Measurements from ENCODE around the gene SLIT2.
A peak's percentile ranks its signal among the peaks of the same experiment; 100 is the strongest.

Gene SLIT2, protein sequence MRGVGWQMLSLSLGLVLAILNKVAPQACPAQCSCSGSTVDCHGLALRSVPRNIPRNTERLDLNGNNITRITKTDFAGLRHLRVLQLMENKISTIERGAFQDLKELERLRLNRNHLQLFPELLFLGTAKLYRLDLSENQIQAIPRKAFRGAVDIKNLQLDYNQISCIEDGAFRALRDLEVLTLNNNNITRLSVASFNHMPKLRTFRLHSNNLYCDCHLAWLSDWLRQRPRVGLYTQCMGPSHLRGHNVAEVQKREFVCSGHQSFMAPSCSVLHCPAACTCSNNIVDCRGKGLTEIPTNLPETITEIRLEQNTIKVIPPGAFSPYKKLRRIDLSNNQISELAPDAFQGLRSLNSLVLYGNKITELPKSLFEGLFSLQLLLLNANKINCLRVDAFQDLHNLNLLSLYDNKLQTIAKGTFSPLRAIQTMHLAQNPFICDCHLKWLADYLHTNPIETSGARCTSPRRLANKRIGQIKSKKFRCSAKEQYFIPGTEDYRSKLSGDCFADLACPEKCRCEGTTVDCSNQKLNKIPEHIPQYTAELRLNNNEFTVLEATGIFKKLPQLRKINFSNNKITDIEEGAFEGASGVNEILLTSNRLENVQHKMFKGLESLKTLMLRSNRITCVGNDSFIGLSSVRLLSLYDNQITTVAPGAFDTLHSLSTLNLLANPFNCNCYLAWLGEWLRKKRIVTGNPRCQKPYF (N-terminal part only)

DNA sequence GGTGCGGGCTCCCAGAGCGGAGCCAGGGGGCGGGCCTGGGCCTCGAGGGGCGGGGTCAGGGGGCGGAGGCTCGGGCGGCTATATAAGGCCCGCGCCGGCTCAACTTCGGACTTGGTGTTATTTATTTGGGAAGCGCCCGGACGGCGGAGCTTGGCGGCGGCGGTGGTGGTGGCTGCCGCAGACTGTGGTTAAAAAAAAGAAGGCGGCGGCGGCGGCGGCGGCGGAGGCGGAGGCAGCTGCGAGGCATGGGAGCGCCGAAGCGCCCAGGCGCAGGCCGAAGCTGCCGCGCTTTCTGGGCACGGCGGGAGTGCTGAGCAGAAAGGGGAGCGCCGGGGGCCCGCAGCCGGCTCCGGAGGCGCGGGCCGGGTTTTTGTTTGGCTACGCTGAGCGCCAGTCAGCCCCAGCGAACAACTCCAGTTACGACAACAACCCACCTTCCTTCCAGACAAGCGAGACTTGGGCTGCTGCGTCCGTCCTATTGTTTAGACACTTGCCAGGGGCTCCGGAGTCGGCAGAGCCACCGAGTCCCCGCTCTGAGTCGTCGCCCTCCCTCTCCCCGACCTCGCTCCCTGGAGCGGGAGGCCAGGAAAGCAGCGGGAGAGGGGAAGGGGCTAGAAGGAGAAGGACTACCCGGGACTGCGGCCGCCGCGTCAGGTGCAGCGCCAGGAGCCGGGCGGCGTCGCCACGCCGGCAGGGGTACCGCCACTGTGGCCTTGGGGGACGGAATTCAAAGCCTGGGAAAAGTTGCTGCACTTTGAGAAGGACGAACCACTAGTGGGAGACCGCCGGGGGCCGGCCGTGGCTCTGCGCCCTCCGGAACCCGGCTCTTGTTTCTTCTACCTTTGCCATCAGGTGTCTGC, at the start of gene SLIT2:
Gene SLIT2 (plus strand): TSS at position 110 of the 860 bp plus-strand sequence. CDS start 1,911 bp downstream, outside the sequence.
- H3K36me3 ChIP-seq (ENCODE audit: control insufficient read depth, insufficient read depth, low read length) = no peaks in the 10 kb centered on the region
- H3K27ac ChIP-seq (ENCODE audit: low read depth, low read length) = no peak within 1 kb of the TSS
- H3K27me3 ChIP-seq (ENCODE audit: control insufficient read depth, insufficient read depth, low read length) = peaks cover 64% of the 10 kb centered on the region
- H3K9ac ChIP-seq (ENCODE audit: low read length) = peak within 1 kb of the TSS; percentile 81
- peak within 1 kb of the TSS; percentile 87 for H3K4me3 ChIP-seq (ENCODE audit: low read depth, low read length)
- H3K9me3 ChIP-seq (ENCODE audit: control insufficient read depth, insufficient read depth, low read depth, low read length) = no peaks in the 10 kb centered on the region
- peaks cover 27% of the 10 kb centered on the region for H3K4me1 ChIP-seq (ENCODE audit: control insufficient read depth, insufficient read depth, low read length)

DNA sequence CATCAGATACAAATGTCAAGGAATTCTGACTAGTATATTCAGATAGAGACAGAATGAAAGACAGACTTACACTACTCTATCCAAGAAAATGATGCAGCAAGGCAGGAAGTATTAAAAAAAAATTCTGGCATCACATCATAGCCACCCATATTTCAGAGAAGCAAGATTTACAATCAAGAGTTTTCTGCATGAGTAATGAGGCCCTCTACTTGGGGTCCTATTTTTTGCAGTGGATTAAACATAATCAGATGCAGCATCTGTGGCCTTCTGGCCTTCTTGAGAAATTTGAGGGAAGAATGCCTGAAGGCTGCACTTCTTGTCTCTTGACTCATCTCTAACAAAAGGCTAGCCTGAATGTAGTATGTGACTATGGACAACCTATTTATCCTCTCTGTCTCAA, 48.2 kb upstream of the SLIT2 start:
- Histone ChIP-seq H3K36me3 (ENCODE audit: control insufficient read depth, insufficient read depth, low read length) (no peaks in the 10 kb centered on the region), H3K27me3 (ENCODE audit: control insufficient read depth, insufficient read depth, low read length) (no peaks in the 10 kb centered on the region), H3K4me3 (ENCODE audit: low read depth, low read length) (no peak overlapping the region), H3K27ac (ENCODE audit: low read depth, low read length) (no peak overlapping the region), H3K4me1 (ENCODE audit: control insufficient read depth, insufficient read depth, low read length) (no peaks in the 10 kb centered on the region), H3K9me3 (ENCODE audit: control insufficient read depth, insufficient read depth, low read depth, low read length) (no peaks in the 10 kb centered on the region), H3K9ac (ENCODE audit: low read length) (no peak overlapping the region)

DNA sequence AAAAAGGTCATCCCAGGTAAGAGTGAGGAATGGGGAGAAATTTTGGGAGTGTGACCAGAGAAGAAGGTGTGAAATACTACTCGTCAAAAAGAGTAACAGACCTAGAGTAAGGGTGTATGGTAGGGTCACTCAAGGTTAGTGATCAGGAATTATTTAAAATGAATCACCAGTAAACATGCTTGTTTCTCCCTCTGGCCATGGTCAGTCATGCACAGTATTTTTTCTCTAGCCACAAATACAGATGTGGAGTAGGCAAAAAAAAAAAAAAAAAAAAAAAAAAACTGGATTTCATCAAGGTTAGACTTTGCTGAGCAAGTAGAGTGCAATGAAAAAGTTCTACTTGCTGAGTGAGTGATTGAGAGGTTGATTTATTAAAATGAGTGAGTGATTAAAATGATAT, 34.2 kb upstream of the SLIT2 start:
- Histone ChIP-seq H3K27me3 (ENCODE audit: control insufficient read depth, insufficient read depth, low read length) (no peaks in the 10 kb centered on the region), H3K36me3 (ENCODE audit: control insufficient read depth, insufficient read depth, low read length) (no peaks in the 10 kb centered on the region), H3K4me1 (ENCODE audit: control insufficient read depth, insufficient read depth, low read length) (peaks cover 8% of the 10 kb centered on the region), H3K9me3 (ENCODE audit: control insufficient read depth, insufficient read depth, low read depth, low read length) (no peaks in the 10 kb centered on the region), H3K9ac (ENCODE audit: low read length) (no peak overlapping the region), H3K27ac (ENCODE audit: low read depth, low read length) (no peak overlapping the region), H3K4me3 (ENCODE audit: low read depth, low read length) (no peak overlapping the region)

DNA sequence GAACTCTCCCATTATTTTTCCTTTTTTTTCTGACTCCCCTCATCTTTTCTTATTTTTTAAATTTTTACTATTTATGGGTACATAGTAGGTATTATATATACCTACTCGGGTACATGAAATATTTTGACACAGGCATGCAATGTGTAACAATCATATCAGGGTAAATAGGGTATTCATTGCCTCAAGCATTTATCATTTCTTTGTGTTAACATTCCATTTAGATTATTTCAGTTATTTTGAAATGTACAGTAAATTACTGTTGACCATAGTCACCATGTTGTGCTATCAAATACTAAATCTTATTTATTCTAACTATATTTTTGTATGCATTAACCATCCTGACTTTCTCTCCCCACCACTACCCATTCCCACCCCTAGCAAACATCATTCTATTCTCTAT, 33.8 kb upstream of the SLIT2 start:
- Histone ChIP-seq H3K27me3 (ENCODE audit: control insufficient read depth, insufficient read depth, low read length) (no peaks in the 10 kb centered on the region), H3K4me1 (ENCODE audit: control insufficient read depth, insufficient read depth, low read length) (peaks cover 8% of the 10 kb centered on the region), H3K36me3 (ENCODE audit: control insufficient read depth, insufficient read depth, low read length) (no peaks in the 10 kb centered on the region), H3K27ac (ENCODE audit: low read depth, low read length) (no peak overlapping the region), H3K9me3 (ENCODE audit: control insufficient read depth, insufficient read depth, low read depth, low read length) (no peaks in the 10 kb centered on the region), H3K9ac (ENCODE audit: low read length) (no peak overlapping the region), H3K4me3 (ENCODE audit: low read depth, low read length) (no peak overlapping the region)

DNA sequence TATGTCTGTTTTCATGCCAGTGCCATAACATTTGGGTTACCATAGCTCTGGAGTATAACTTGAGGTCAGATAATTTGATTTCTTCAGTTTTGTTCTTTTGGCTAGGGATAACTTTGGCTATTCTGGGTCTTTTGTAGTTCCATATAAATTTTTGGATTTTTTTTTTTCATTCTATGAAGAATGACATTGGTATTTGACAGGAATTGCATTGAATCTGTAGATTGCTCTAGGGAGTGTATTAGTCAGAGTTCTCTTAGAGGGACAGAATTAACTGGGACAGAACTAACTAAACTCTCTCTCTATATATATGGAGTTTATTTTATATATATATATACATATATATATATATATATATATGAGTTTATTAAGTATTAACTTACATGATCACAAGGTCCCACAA, 32.2 kb upstream of the SLIT2 start:
- no peaks in the 10 kb centered on the region for H3K9me3 ChIP-seq (ENCODE audit: control insufficient read depth, insufficient read depth, low read depth, low read length)
- H3K4me3 ChIP-seq (ENCODE audit: low read depth, low read length) = no peak overlapping the region
- no peaks in the 10 kb centered on the region for H3K36me3 ChIP-seq (ENCODE audit: control insufficient read depth, insufficient read depth, low read length)
- no peak overlapping the region for H3K27ac ChIP-seq (ENCODE audit: low read depth, low read length)
- no peak overlapping the region for H3K9ac ChIP-seq (ENCODE audit: low read length)
- no peaks in the 10 kb centered on the region for H3K27me3 ChIP-seq (ENCODE audit: control insufficient read depth, insufficient read depth, low read length)
- H3K4me1 ChIP-seq (ENCODE audit: control insufficient read depth, insufficient read depth, low read length) = no peaks in the 10 kb centered on the region; the same call in 1 of the 2 replicates

DNA sequence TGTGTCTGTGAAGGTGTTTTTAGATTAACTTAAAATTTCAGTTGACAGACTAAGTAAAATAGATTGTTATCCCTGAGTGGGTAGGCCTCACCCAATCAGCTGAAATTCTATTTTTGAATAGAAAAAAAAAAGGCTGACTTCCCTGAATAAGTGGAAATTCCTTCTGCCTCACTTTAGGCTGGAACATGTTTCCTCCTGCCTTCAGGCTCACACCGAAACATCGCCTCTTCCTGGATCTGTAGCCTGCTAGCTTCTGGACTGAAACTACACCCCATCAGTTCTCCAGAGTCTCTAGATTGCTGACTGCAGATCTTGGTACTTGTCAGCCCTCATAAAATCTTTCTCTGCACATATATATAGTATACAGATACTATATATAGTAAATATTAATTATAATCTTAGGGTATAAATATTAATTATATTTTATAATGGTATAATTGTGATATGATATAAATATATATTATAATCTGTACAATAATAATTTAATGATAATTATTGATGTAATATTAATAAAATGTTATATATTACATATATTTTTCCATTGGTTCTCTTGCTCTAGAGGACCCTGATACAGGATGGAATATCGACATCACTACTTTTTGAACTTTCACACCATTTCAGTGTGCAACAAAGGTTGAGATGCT, 13.7 kb upstream of the SLIT2 start:
- no peak overlapping the region for H3K4me3 ChIP-seq (ENCODE audit: low read depth, low read length)
- H3K4me1 ChIP-seq (ENCODE audit: control insufficient read depth, insufficient read depth, low read length) = no peaks in the 10 kb centered on the region
- no peaks in the 10 kb centered on the region for H3K36me3 ChIP-seq (ENCODE audit: control insufficient read depth, insufficient read depth, low read length)
- no peak overlapping the region for H3K9ac ChIP-seq (ENCODE audit: low read length)
- 0 out of 2 replicates have a peak, but pooled peaks cover 5% of the 10 kb centered on the region for H3K9me3 ChIP-seq (ENCODE audit: control insufficient read depth, insufficient read depth, low read depth, low read length)
- no peaks in the 10 kb centered on the region for H3K27me3 ChIP-seq (ENCODE audit: control insufficient read depth, insufficient read depth, low read length)
- no peak overlapping the region for H3K27ac ChIP-seq (ENCODE audit: low read depth, low read length)

DNA sequence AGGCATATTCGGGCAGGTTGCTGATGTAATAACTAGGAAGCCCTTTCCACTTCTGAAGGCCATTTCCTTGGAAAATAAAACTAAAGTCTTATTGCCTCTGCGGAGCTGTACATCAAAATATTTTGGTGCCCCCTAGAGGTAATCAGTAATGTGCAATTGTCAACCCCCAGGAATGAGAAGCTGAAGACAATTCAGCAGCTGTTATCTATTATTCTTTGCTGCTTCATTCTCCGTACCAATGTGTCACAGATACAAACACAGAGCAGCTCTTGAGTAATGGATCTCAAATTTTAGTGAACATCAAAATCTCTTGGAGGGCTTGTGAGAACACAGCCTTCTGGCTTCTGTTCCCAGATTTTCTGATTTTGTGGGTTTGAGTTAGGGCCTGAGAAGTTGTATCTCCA, 3.5 kb upstream of the SLIT2 start:
- Histone ChIP-seq H3K27ac (ENCODE audit: low read depth, low read length) (no peak overlapping the region), H3K9me3 (ENCODE audit: control insufficient read depth, insufficient read depth, low read depth, low read length) (peaks cover 4% of the 10 kb centered on the region; the same call in 1 of the 2 replicates), H3K9ac (ENCODE audit: low read length) (no peak overlapping the region), H3K27me3 (ENCODE audit: control insufficient read depth, insufficient read depth, low read length) (peaks cover 28% of the 10 kb centered on the region), H3K4me1 (ENCODE audit: control insufficient read depth, insufficient read depth, low read length) (no peaks in the 10 kb centered on the region), H3K4me3 (ENCODE audit: low read depth, low read length) (no peak overlapping the region), H3K36me3 (ENCODE audit: control insufficient read depth, insufficient read depth, low read length) (no peaks in the 10 kb centered on the region)

DNA sequence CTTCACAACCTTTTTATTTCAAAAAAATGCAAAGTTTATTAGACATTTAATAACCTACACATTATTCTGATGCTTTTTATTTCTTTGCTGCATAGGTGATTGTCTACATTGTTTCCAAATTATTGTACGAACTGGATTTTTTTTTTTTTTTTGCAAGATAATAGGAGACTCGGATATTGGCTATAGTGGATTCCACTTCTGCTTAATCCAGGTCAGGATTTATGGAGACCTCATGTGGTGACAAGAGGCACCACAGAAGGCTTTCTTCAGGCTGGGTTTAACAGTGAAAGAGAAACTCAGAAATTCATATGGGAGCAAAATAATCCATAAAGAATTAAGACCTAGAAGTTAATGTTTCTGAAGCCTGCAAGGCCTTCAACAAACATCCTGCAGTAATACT, 2.4 kb upstream of the SLIT2 start:
- peaks cover 10% of the 10 kb centered on the region; the same call in 1 of the 2 replicates for H3K4me1 ChIP-seq (ENCODE audit: control insufficient read depth, insufficient read depth, low read length)
- no peak overlapping the region for H3K4me3 ChIP-seq (ENCODE audit: low read depth, low read length)
- no peaks in the 10 kb centered on the region for H3K36me3 ChIP-seq (ENCODE audit: control insufficient read depth, insufficient read depth, low read length)
- no peak overlapping the region for H3K9ac ChIP-seq (ENCODE audit: low read length)
- peaks cover 40% of the 10 kb centered on the region for H3K27me3 ChIP-seq (ENCODE audit: control insufficient read depth, insufficient read depth, low read length)
- no peaks in the 10 kb centered on the region for H3K9me3 ChIP-seq (ENCODE audit: control insufficient read depth, insufficient read depth, low read depth, low read length)
- no peak overlapping the region for H3K27ac ChIP-seq (ENCODE audit: low read depth, low read length)

DNA sequence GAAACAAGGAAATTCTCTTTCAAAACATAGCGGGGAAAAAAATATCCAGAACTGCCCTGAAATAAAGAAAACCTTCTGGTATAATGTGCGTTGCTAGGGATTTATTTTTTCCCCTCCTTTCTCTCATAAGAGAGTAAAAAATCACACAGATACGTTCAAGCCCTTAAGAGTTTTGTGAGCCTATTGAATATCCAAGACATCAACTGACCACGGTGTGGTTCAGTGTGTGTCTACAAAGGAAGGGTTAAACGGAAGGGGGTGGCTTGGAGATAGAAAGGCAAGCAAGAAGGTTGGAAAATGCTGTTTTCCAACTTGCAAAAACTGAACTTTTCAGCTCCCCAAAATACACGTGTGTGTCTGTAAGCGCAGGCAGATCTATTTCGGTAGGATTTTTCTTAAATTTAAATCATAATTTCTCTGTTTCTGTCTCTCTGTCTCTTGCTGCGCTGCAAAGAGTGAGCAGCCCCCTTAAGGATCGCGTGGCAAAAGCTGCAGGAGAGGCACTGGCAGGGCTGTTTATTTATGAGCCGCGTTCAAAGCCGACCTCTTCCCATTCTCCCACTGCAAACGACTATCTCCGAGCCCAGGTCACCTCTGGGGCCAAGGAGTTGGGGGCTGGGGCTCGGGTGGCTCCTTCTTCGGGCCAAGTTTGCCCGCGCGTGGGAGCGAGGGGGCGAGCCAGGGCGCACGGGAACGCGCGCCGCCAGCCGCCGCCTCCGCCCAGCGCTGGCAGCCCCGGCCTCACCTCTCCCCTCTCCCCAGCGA, 492 bp upstream of the SLIT2 start:
- Histone ChIP-seq H3K27ac (ENCODE audit: low read depth, low read length) (no peak overlapping the region), H3K9ac (ENCODE audit: low read length) (peak overlapping the region; percentile 52), H3K36me3 (ENCODE audit: control insufficient read depth, insufficient read depth, low read length) (no peaks in the 10 kb centered on the region), H3K4me1 (ENCODE audit: control insufficient read depth, insufficient read depth, low read length) (peaks cover 24% of the 10 kb centered on the region; the same call in 1 of the 2 replicates), H3K4me3 (ENCODE audit: low read depth, low read length) (peak overlapping the region; percentile 87), H3K9me3 (ENCODE audit: control insufficient read depth, insufficient read depth, low read depth, low read length) (no peaks in the 10 kb centered on the region), H3K27me3 (ENCODE audit: control insufficient read depth, insufficient read depth, low read length) (peaks cover 59% of the 10 kb centered on the region)

Measured in HUES6 (cell line).